Astrocyte (in vitro differentiated cells and primary cell): ENCODE measurements around the gene RABEP1.

ENCODE experiments used
- EZH2 ChIP-seq: IDR thresholded peaks from 2 replicates; pipeline ENCODE4 v1.6.1; 2012; ENCODE audit warnings: mild to moderate bottlenecking, low read length, inconsistent platforms; ENCODE audit not compliant: insufficient read depth
- TF ChIP-seq, protein P1 (sequence below): IDR thresholded peaks from 2 replicates; pipeline ENCODE4 v1.5.1; 2011; ENCODE audit warnings: low read depth, mild to moderate bottlenecking, inconsistent platforms, low read length, moderate library complexity; ENCODE audit not compliant: insufficient read depth

DNA sequence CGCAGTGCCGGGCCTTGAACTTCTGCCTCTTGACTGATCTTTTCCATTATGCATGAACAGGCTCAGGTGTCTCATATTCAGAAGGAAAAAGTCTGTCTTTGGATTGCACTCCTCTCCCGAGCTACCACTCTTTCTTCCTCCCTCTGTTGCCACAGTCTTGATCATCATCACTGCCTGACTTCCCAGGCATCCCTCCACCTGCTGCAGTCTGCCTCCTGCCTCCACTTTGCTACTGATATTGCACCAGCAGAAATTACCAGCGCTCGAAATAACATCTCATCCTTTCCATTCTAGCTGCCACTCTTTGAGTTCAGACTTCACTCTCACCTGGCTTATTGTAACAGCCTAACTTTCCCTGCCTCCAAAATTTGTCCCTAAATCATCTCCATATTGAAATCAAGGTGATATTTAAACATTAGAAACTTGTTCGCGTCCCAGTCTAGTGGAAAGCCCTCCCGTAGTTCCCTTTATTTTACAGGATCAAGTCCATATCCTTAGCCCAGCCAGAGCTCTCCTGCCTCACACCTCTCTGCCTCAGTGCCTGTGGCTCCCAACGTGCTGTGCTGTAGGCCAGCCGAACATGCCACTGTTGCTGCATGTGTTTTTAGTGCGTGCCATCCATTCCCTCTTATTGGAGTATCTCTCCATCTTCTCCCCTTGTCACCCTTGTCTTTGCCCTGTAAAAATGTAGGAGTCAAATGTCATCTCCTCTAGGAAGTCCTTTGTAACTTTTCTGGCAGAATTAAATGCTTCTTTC is 97.4 kb downstream of the RABEP1 start:
- TF ChIP-seq, protein P1, sequence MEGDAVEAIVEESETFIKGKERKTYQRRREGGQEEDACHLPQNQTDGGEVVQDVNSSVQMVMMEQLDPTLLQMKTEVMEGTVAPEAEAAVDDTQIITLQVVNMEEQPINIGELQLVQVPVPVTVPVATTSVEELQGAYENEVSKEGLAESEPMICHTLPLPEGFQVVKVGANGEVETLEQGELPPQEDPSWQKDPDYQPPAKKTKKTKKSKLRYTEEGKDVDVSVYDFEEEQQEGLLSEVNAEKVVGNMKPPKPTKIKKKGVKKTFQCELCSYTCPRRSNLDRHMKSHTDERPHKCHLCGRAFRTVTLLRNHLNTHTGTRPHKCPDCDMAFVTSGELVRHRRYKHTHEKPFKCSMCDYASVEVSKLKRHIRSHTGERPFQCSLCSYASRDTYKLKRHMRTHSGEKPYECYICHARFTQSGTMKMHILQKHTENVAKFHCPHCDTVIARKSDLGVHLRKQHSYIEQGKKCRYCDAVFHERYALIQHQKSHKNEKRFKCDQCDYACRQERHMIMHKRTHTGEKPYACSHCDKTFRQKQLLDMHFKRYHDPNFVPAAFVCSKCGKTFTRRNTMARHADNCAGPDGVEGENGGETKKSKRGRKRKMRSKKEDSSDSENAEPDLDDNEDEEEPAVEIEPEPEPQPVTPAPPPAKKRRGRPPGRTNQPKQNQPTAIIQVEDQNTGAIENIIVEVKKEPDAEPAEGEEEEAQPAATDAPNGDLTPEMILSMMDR: no peak
- no peak for TF ChIP-seq EZH2
